HCT116 (cell line): Measurements from ENCODE around the gene CDYL2.

Source experiments
- EZH2 ChIP-seq: fragments of 200-600 bp; sonication (generic); IDR thresholded peaks from 2 replicates; pipeline ENCODE4 v1.6.1; 2017; ENCODE audit warnings: antibody characterized with exemption, mixed run types
- JUND ChIP-seq: IDR thresholded peaks from 2 replicates; pipeline ENCODE4 v1.6.1; 2012
- POLR2A ChIP-seq: IDR thresholded peaks from 2 replicates; pipeline ENCODE4 v1.7.0; 2011; ENCODE audit warnings: borderline replicate concordance; ENCODE audit not compliant: insufficient read depth, insufficient read length; ENCODE audit errors: extremely low read depth
- TF ChIP-seq, protein P1 (sequence below): IDR thresholded peaks from 2 replicates; pipeline ENCODE4 v1.6.1; 2011; ENCODE audit warnings: mild to moderate bottlenecking, low read length, moderate library complexity; ENCODE audit not compliant: insufficient replicate concordance; ENCODE audit errors: extremely low read depth
- TF ChIP-seq, protein P2 (sequence below), 3 experiments: fragments of 200-600 bp in 1 of 3; sonication (generic) in 1 of 3; IDR thresholded peaks in 2 of 3; conservative IDR thresholded peaks in 1 of 3; 2 replicates each; pipeline ENCODE4 v1.5.1; 2012 to 2017; ENCODE audit warnings: low read depth in 2 of 3, low read length in 2 of 3, antibody characterized with exemption in 1 of 3, borderline replicate concordance in 1 of 3, control low read depth in 1 of 3, mild to moderate bottlenecking in 1 of 3, mixed read lengths in 1 of 3, mixed run types in 1 of 3, moderate library complexity in 1 of 3; ENCODE audit not compliant: insufficient read depth in 1 of 3

DNA sequence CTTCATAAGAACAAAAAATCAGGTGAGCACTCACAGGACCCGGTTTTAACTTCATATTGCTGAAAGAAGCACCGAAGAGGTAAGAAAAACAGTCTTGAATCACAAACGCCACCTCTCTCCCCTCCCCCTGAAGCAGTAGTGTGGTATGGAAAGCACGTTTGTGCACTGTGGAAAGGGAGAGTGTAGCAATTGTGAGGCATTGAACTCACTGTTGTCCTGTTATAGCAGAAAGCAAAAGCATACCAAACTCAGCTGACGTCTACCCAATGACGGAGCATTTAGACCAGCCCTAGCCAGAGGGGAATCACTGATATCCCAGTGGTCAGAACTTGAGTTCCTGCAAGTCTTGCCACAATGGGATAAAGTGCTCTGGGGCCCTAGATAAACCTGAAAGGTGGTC is 164.8 kb downstream of the CDYL2 start:
- TF ChIP-seq, protein P1, sequence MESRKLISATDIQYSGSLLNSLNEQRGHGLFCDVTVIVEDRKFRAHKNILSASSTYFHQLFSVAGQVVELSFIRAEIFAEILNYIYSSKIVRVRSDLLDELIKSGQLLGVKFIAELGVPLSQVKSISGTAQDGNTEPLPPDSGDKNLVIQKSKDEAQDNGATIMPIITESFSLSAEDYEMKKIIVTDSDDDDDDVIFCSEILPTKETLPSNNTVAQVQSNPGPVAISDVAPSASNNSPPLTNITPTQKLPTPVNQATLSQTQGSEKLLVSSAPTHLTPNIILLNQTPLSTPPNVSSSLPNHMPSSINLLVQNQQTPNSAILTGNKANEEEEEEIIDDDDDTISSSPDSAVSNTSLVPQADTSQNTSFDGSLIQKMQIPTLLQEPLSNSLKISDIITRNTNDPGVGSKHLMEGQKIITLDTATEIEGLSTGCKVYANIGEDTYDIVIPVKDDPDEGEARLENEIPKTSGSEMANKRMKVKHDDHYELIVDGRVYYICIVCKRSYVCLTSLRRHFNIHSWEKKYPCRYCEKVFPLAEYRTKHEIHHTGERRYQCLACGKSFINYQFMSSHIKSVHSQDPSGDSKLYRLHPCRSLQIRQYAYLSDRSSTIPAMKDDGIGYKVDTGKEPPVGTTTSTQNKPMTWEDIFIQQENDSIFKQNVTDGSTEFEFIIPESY = no peak
- no peak for TF ChIP-seq POLR2A
- no peak for TF ChIP-seq JUND
- TF ChIP-seq, protein P2, sequence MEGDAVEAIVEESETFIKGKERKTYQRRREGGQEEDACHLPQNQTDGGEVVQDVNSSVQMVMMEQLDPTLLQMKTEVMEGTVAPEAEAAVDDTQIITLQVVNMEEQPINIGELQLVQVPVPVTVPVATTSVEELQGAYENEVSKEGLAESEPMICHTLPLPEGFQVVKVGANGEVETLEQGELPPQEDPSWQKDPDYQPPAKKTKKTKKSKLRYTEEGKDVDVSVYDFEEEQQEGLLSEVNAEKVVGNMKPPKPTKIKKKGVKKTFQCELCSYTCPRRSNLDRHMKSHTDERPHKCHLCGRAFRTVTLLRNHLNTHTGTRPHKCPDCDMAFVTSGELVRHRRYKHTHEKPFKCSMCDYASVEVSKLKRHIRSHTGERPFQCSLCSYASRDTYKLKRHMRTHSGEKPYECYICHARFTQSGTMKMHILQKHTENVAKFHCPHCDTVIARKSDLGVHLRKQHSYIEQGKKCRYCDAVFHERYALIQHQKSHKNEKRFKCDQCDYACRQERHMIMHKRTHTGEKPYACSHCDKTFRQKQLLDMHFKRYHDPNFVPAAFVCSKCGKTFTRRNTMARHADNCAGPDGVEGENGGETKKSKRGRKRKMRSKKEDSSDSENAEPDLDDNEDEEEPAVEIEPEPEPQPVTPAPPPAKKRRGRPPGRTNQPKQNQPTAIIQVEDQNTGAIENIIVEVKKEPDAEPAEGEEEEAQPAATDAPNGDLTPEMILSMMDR (IDR thresholded peaks at IDR 0.05 in 2 of 3, conservative IDR thresholded peaks at IDR 0.05 in 1 of 3; ENCODE audit: borderline replicate concordance in 1 of 3, insufficient read depth in 1 of 3, low read depth in 2 of 3, low read length in 2 of 3) = no peak
- no peak for TF ChIP-seq EZH2
